Ovary (tissue), 9 donors: ENCODE measurements around the gene LCP1. TPM values are rescaled to one million over a fixed set of nuclear protein-coding genes. Genes with fewer than 3 reads are reported as not detected.

Source experiments
- DNase-seq, 5 donors: peaks; one replicate each; pipeline ENCODE4 v3.0.0-alpha.2; 2019 to 2020
- H3K27ac ChIP-seq, 2 donors: fragments of 200-600 bp; one replicate each; pipeline versions ENCODE4 v1.5.1 to v1.8.0; 2019 to 2022
- H3K27me3 ChIP-seq: fragments of 200-600 bp; one replicate; pipeline ENCODE4 v1.8.0; 2022
- H3K36me3 ChIP-seq: fragments of 200-600 bp; sonication (generic); one replicate; pipeline ENCODE4 v1.5.1; 2019
- H3K4me1 ChIP-seq: one replicate; pipeline ENCODE4 v1.8.1; 2013; ENCODE audit warnings: mild to moderate bottlenecking, moderate library complexity; ENCODE audit not compliant: insufficient read depth
- H3K4me3 ChIP-seq: fragments of 200-600 bp; sonication (generic); one replicate; pipeline ENCODE4 v1.5.1; 2017
- H3K9me3 ChIP-seq, 2 donors: fragments of 200-600 bp in 1 of 2; sonication (generic) in 1 of 2; one replicate each; pipeline versions ENCODE4 v1.5.1 to v1.8.1; 2013 to 2019; ENCODE audit warnings: mild to moderate bottlenecking in 1 of 2, moderate library complexity in 1 of 2
- CTCF ChIP-seq, 3 donors: fragments of 450-650 bp in 2 of 3; fragments of 200-600 bp in 1 of 3; IDR thresholded peaks; one replicate each; pipeline versions ENCODE4 v1.5.1 to v1.8.0; 2016 to 2022; ENCODE audit warnings: antibody characterized with exemption in 3 of 3, mild to moderate bottlenecking in 1 of 3
- EP300 ChIP-seq: sonication (generic); formaldehyde crosslinking; IDR thresholded peaks from one replicate; pipeline ENCODE4 v1.6.1; 2017; ENCODE audit warnings: antibody characterized with exemption
- POLR2A ChIP-seq: fragments of 450-650 bp; IDR thresholded peaks from one replicate; pipeline ENCODE4 v1.6.1; 2017; ENCODE audit warnings: antibody characterized with exemption, mild to moderate bottlenecking, moderate library complexity
- WGBS, 3 donors: extraction: QIAGEN DNeasy Blood & Tissue Kit in 1 of 3; methylation state at CpG; one replicate each; pipeline versions ENCODE4 v1.1.5 to v1.1.7; 2013 to 2017; 5-methylcytosine and 5-hydroxymethylcytosine counted together
- intact Hi-C, 4 donors: fragments of 100-400 bp; cut with DNase I; formaldehyde crosslinking; loops; one replicate each; pipeline versions ENCODE4 v1.11.0 to v1.15.1; 2022 to 2023
- polyA plus RNA-seq, 2 donors: library from polyadenylated mRNA; stranded (reverse); fragments of 200-250 nt in 1 of 2; fragments of 350-450 nt in 1 of 2; fragmentation: Illumina TruSeq in 1 of 2; extraction: RNeasy Lipid Tissue Mini Kit (QIAGEN cat#74804) in 1 of 2; gene quantifications; one replicate each; pipeline ENCODE4 v1.2.3, GENCODE V29; 2013 to 2014
- total RNA-seq, 7 donors: library from RNA; depleted of rRNA in 2 of 7; stranded (reverse); fragments of >200 nt in 2 of 7; fragmentation: NEBNext Ultra II Directional in 3 of 7; extraction: Animal tissue kit (Norgen Biotek cat#: 25700) in 3 of 7; gene quantifications; one replicate each; pipeline versions ENCODE4 v1.1.0 to v1.2.4, GENCODE V29; 2016 to 2023
- donor health status: DM: no; HTN: no; CAD: no; lungs with moderate emphysema.
- donor health status: DM: no; HTN: no; CAD: no.
- donor health status: Bipolar disorder and iron deficiency.
- donor health status: DM: yes; HTN: yes; CAD: no.
- donor health status: DM: no; HTN: no; CAD: no.
- donor health status: DM: yes; HTN: yes; CAD: no.

The LCP1 gene
- total and polyA plus RNA-seq, 9 donors, result 5.7 to 56.9 (median 13.8) TPM

DNA sequence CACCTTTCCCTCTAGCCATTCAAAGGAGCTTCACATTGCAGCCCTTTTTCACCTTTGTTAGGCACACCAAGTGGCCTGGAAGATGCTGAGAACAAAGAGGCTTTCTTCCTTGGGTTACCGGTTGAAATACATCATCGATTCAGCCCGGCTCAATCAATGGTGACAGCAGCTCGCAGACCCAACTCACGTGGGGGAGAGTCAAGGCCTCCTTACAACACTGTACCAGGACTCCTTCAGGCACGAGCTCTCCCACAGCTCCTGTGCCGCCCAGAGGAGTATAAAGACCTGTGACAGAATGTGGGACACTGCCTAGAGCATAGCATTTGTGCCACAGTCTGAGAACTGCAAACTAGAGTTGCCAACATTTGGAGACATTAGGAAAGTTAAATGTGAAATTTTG lies 25.9 kb upstream of the LCP1 start:
- Histone ChIP-seq H3K27ac (no peak overlapping the region), H3K36me3 (no peaks in the 10 kb centered on the region), H3K27me3 (no peaks in the 10 kb centered on the region), H3K4me1 (no peaks in the 10 kb centered on the region), H3K4me3 (no peak overlapping the region), H3K9me3 (no peaks in the 10 kb centered on the region)
- intact Hi-C loops, result no loop called here
- 63 to 78% (median 69%) methylated on average over 7 of the region's 7 CpGs for WGBS, 3 donors
- DNase-seq, result no peak
- TF ChIP-seq EP300 (no peak), CTCF (IDR thresholded peaks at IDR 0.05) (no peak), POLR2A (no peak)

DNA sequence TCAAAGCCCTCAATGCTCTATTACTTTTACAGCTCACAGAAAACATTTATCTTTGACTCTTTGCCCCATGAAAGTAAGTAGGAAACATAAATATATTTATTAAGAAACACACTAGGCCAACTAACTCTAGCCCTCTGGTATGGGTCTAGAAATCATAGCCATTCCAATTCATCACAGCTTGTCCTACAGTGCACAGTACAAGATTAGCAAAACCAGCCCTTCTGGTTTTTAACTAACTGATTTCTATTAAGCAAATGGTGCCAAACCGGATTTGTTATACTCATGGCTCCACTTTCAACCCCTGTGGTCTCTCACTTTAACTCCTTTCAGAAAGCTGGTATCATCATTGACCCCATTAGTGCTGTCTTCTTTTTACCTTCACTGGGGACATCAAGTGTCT lies 24.2 kb upstream of the LCP1 start:
- intact Hi-C loops, result no loop called here
- H3K36me3 ChIP-seq, result no peaks in the 10 kb centered on the region
- TF ChIP-seq POLR2A (no peak), EP300 (no peak), CTCF (IDR thresholded peaks at IDR 0.05) (no peak)
- no peak for DNase-seq
- 75 to 91% (median 81%) methylated on average over 1 of the region's 1 CpG for WGBS, 3 donors
- H3K4me3 ChIP-seq, result no peak overlapping the region
- H3K9me3 ChIP-seq, result no peaks in the 10 kb centered on the region
- no peak overlapping the region for H3K27ac ChIP-seq
- no peaks in the 10 kb centered on the region for H3K4me1 ChIP-seq
- H3K27me3 ChIP-seq, result no peaks in the 10 kb centered on the region

DNA sequence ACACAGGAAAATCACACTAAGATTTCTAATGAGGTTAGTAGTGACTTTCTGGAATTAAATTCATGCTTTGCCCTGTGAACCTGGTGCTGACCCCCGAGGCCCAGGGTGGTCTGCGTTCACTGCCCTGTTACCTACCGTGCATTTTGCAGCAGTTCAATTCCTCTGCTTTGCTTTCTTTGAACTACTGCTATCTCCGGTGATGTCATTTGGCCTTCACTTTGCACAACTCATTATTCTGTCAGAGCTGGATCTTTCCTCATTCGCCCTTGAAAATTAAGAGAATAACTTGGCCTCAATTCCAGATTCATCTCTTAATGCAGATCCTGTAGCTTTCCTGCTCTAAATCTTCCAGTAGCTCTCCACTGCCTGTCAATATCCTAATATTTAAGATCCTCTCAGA lies 21.0 kb upstream of the LCP1 start:
- intact Hi-C loops, result no loop called here
- 16 to 23% (median 20%) methylated on average over 5 of the region's 5 CpGs for WGBS, 3 donors
- Histone ChIP-seq H3K4me1 (no peaks in the 10 kb centered on the region), H3K9me3 (no peaks in the 10 kb centered on the region), H3K27ac (no peak overlapping the region), H3K4me3 (no peak overlapping the region), H3K27me3 (no peaks in the 10 kb centered on the region), H3K36me3 (no peaks in the 10 kb centered on the region)
- TF ChIP-seq CTCF (IDR thresholded peaks at IDR 0.05), result no peak
- TF ChIP-seq POLR2A, result no peak
- no peak for TF ChIP-seq EP300
- no peak for DNase-seq

DNA sequence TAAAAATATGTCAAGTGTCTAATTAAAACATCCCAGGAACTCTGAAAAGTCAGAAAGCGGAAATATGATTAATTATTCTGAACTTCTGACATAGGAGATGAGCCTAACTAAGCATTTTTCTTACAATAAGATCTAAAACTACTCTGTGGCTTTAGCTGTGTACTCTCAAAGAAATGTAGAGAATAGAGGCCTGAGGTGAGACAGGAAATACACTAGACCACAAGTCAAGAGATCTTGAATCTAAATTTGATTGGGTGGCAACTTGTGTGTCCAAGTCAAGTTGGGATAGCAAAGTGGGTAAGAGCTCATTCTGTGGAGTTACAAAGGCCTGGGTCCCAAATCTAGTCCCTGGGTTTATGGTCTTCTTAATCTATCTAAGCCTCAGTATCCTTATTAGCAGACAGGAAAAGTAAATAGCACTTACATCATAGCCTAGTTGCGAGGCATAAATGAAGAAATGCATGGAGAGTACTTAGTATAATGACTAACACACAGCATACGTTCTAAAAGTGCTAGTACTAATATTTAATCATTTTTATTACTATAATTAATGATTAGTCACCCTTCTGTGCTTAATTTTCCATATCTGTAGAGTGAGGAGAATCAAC lies 20.3 kb upstream of the LCP1 start:
- 68 to 77% (median 77%) methylated on average over 3 of the region's 3 CpGs for WGBS, 3 donors
- Histone ChIP-seq H3K4me1 (no peaks in the 10 kb centered on the region), H3K9me3 (no peaks in the 10 kb centered on the region), H3K36me3 (no peaks in the 10 kb centered on the region), H3K27me3 (no peaks in the 10 kb centered on the region), H3K4me3 (no peak overlapping the region), H3K27ac (no peak overlapping the region)
- no peak for DNase-seq
- intact Hi-C loops, result no loop called here
- TF ChIP-seq CTCF (IDR thresholded peaks at IDR 0.05), result no peak
